NCI-H446 treated with DMSO at 0.1 percent for 48 hours (cell line): ENCODE measurements around the gene HOXA9.
A peak's percentile ranks its signal among the peaks of the same experiment; 100 is the strongest.

Source experiments
- DNase-seq: peaks from one replicate; lab custom pipeline; 2025; lab: John Stamatoyannopoulos, UW

The HOXA9 gene

GRCh38 chr7:27164367-27165088 lies 809 bp downstream of the HOXA9 start:
- DNase-seq: no peak

DNA sequence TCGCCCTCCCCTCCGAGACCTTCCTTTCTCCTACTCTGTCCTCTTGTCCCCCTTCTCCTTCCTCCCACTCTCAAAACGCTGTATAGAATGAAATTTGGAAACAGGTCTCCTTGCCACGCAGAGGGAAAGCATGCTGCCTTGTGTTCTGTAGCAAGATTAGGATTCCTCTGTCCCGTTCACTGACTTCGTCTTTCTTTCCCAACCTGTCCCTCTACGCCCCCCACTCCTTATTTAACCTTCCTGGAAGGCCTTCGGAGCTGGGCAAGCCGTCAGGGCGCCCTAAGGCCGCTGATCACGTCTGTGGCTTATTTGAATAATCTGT lies 1.3 kb downstream of the HOXA9 start:
- no peak for DNase-seq

DNA sequence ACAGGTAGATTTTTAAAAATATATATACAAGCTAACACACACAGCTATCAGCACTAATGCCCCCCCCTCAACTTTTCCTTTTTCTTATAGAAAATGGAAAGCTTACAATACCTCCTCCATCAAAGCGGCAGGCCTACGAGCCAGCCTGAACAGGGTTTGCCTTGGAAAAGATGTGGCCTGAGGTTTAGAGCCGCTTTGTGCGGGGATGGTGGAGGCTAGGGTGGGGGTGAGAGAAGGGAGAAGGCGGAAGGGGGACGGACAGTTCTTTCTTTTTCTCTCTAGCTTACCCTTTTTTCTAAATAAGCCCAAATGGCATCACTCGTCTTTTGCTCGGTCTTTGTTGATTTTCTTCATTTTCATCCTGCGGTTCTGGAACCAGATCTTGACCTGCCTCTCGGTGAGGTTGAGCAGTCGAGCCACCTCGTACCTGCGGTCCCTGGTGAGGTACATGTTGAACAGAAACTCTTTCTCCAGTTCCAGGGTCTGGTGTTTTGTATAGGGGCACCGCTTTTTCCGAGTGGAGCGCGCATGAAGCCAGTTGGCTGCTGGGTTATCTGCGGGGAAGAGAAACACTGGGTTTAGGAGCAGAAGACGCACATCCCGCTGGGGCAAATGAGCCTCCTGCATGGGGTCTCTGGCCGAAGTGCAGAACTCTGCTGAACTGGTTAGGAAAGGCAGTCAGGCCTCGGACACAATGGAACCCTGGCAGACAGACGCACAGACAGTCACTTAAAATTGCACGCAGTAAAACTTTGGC lies 1.9 kb downstream of the HOXA9 start:
- no peak for DNase-seq

GRCh38 chr7:27162561-27163287 lies 2.6 kb downstream of the HOXA9 start:
- no peak for DNase-seq

DNA sequence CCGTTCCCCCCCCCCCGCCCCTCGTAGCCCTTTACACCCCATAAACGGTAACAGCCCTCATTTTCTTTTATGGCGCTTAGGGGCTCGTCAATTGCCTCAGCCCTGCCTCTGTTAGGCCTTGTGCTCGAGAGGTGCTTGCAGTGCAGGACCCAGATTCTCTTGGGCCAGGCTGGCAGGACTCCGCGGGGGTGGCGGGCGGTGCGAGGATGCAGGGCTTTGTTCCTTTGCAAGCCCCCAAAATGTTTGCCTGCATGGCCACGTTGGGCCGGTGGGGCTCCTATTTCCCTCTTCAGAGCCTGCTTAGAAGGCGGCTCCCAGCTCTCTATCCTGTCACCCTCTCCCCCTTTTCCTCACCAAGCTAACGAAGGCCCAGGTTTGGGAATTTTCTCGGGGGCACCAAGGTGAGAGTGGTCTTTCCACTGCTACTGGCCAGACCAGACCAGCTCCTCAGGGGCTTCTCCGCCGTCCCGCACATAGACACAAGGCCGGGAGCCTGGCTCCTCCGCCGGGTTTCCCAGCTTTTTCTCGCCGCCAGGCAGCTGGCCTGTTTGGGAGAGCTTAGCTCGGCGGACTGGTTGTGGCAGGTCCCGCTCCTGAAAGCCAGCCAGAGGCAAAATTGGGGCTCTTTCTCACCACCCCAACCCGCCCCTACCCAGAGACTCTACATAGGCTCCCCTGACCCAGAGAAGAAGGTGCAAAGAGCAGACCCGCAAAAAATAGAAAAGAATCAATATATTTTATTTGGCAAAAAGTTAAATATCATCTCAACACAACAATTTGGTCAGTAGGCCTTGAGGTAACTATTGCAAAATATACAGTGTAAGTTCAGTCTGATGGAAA lies 3.4 kb downstream of the HOXA9 start:
- DNase-seq: no peak

DNA sequence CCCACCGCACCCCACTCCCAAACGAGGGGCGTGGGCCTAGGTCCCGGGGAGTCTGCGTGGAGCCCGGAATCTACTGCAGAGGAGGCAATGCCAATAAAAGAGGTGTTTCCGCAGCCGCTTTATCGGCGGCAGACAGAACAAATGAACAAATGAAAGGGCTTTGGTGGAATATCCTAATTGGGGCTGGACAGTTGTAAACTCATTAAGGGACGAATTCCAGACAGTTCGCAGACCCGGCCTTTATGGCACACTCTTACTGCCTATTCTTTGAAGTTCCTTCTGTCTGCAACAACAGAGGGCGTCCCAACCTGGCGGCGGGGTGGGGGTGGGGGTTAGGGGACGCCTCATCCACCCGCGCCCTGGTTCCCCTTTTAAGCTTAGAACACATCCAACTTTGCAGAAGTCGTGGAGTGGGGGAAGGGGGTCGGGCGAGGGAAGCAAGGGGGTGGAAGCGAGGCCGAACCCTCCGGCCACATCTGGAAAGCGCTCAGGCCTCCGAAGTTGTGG lies 4.1 kb downstream of the HOXA9 start:
- DNase-seq: no peak

GRCh38 chr7:27160546-27161213 lies 4.7 kb downstream of the HOXA9 start:
- peak; percentile 58 for DNase-seq

DNA sequence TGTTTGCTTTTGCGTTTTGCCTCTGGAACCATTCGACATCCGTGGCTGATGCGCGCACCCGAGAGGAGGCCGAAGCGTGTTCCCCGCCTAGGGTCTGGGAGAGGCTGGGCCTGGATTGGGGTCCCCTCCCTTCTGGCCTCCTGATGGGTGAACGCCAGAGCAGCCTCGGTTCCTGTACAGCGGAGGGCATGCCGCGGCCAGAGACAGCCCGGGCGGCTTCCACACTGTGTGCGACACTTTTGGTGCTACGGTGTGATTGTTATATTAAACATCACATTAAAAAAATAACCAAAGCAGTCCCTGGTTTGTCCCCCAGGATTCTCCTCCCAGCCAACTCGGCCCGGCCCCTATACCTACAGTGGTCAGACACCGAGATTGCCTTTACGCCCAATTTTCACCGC lies 5.2 kb downstream of the HOXA9 start:
- DNase-seq: no peak

- DNase-seq: no peak
Observed at GRCh38 chr7:27159266-27160144, 5.8 kb downstream of the HOXA9 start.

- DNase-seq: no peak
Observed at GRCh38 chr7:27158436-27159265, 6.7 kb downstream of the HOXA9 start.

GRCh38 chr7:27157702-27158431 lies 7.5 kb downstream of the HOXA9 start:
- DNase-seq: no peak

- DNase-seq: no peak
Observed at GRCh38 chr7:27156916-27157701, 8.2 kb downstream of the HOXA9 start.

DNA sequence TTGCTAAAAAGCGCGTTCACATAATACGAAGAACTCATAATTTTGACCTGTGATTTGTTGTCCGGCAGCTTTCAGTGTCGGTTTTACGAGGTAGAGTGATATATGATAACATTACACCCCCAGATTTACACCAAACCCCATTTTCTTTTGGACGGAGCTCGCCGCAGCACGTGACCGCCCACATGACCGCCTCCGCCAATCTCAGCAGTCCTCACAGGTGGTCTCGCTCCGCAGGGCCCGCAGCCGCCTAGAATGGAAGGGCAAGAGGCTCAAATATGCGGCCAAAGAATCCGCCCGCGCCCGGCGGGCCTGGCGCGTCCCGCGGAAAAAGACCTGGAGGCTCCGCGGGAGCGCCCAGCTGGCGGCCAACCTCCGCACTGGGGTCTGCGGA lies 8.8 kb downstream of the HOXA9 start, which contains the start of gene HOXA7:
HOXA7 (minus strand) TSS at position 168 of the 391 bp plus-strand sequence; CDS start at position 38, 130 bp downstream.
- DNase-seq: peak; percentile 63

DNA sequence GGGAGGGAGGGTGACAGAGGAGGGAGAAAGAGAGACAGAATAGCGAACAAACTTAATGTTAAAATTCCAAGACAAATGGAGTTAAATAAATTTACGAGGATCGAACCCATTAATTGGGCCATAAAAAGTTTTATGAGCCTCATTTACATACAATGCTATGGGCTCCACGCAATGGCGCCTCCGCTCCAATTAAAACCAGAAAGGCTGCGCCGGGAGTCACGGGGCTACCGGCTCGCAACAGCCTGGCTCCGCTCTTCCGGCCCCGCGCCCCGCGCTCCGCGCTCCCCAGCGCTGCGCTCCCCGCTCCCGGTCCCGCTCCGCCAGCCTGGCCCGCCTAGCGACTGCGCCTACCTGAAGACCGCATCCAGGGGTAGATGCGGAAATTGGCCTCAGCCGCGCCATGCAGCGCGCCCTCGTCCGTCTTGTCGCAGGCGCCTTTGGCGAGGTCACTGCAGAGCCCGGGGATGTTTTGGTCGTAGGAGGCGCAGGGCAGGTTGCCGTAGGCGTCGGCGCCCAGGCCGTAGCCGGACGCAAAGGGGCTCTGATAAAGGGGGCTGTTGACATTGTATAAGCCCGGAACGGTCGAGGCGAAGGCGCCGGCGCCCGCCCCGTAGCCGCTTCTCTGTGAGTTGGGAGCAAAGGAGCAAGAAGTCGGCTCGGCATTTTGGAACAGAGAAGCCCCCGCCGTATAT lies 9.4 kb downstream of the HOXA9 start:
- DNase-seq: no peak

DNA sequence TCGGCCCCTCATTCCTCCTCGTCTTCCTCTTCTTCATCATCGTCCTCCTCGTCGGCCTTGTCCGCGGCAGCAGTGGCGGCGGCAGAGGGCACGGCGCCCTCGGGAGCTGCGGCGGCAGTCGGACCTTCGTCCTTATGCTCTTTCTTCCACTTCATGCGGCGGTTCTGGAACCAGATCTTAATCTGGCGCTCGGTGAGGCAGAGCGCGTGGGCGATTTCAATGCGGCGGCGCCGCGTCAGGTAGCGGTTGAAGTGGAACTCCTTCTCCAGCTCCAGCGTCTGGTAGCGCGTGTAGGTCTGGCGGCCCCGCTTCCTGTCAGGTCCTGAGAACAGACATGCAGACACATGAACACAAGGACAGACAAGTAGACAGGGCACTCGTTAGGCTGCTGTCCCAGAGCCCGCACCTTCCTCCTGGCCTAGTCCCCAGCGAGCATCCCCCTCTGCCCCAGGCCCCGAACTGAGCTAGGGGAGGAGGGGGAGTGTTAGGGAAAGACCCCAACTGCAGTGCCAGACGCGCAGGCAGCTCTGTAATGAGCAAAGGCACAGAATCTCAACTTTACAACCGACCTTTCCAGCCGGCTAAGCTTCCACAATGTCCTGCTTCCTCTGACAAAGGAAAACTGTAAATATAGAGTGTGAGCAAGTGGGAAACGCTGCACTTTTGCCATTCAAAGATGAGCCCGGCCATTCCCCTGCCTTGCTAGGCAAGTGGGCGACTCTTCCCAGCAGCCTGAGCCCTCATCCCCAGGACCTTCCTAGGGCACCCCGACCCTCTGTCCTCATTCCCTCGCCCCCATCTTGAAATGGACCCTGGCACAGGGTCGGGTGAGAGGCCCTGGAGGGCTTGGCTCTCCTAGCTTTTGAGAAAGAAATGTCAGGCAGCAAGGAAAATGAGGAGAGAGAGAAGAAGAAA lies 10.2 kb downstream of the HOXA9 start:
- DNase-seq: no peak

- DNase-seq: no peak
Observed at GRCh38 chr7:27154369-27154768, 11.0 kb downstream of the HOXA9 start.
